ENCODE results near the gene FOXM1. TPM values are rescaled to one million over a fixed set of nuclear protein-coding genes. Genes with fewer than 3 reads are reported as not detected.
A peak's percentile ranks its signal among the peaks of the same experiment; 100 is the strongest.

FOXM1 gene
- total RNA-seq, 2 donors from 2014 or later: 0.52 TPM; not detected in 1

DNA sequence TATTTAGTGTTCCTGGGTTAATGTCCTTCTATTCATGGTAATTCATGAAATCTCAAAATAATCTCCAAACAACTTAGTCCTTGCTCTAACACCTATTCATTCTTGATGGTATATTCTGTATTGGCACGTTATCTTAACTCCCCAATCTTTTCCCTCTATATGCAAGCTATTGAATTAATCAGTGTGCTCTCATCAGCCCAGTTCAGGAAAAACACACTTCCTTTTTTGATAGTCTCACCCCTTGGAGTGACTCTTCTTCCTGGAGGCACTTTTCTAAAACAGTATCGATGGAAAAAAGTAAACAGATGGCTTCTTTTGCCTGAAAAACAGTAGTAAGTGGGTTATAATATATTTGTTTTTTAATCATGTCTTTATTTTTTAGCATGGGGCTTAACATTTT is 42.3 kb upstream of the FOXM1 start:
- H3K9me3 ChIP-seq: no peaks in the 10 kb centered on the region
- peaks cover 0 to 2% of the 10 kb centered on the region in 2 donors for H3K36me3 ChIP-seq (replicated peaks in 1 of 2; ENCODE audit: insufficient read depth in 1 of 2, low read depth in 2 of 2)
- H3K27ac ChIP-seq: no peak overlapping the region
- intact Hi-C loops (cut with DNase I): no loop called here
- 89 to 93% methylated on average over 2 of the region's 2 CpGs for WGBS, 2 donors
- no peaks in the 10 kb centered on the region for H3K4me1 ChIP-seq
- DNase-seq (no peak), ATAC-seq (no peak)
- H3K27me3 ChIP-seq: no peaks in the 10 kb centered on the region
- H3K4me3 ChIP-seq: no peak overlapping the region
- TF ChIP-seq POLR2A (IDR thresholded peaks at IDR 0.05): no peak
- TF ChIP-seq, protein P1, sequence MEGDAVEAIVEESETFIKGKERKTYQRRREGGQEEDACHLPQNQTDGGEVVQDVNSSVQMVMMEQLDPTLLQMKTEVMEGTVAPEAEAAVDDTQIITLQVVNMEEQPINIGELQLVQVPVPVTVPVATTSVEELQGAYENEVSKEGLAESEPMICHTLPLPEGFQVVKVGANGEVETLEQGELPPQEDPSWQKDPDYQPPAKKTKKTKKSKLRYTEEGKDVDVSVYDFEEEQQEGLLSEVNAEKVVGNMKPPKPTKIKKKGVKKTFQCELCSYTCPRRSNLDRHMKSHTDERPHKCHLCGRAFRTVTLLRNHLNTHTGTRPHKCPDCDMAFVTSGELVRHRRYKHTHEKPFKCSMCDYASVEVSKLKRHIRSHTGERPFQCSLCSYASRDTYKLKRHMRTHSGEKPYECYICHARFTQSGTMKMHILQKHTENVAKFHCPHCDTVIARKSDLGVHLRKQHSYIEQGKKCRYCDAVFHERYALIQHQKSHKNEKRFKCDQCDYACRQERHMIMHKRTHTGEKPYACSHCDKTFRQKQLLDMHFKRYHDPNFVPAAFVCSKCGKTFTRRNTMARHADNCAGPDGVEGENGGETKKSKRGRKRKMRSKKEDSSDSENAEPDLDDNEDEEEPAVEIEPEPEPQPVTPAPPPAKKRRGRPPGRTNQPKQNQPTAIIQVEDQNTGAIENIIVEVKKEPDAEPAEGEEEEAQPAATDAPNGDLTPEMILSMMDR (IDR thresholded peaks at IDR 0.05): no peak

DNA sequence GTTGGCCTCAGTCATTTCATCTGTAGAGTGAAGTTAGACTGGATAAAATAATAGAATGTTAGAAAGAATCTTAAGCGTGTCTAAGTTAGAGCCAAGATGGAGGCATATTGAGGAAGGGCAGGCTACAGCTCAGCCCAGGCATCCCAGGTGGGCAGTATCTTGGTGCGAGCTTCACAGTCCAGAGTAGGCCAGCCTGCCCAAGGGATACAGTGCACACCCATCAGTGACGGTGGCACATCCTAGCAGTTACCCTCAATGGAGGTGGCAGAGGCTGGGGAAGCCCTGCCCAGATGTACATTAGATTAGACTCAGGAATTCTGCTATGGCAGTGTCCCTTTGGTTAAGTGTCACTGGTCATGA is 35.2 kb upstream of the FOXM1 start:
- intact Hi-C loops (cut with DNase I): no loop called here
- H3K27me3 ChIP-seq: no peaks in the 10 kb centered on the region
- no peak for TF ChIP-seq POLR2A (IDR thresholded peaks at IDR 0.05)
- TF ChIP-seq, protein P1 (IDR thresholded peaks at IDR 0.05): no peak
- H3K4me1 ChIP-seq: peaks cover 8% of the 10 kb centered on the region
- DNase-seq: no peak
- H3K9me3 ChIP-seq: no peaks in the 10 kb centered on the region
- no peak for ATAC-seq
- no peaks in the 10 kb centered on the region for H3K36me3 ChIP-seq (replicated peaks in 1 of 2; ENCODE audit: insufficient read depth in 1 of 2, low read depth in 2 of 2)
- no peak overlapping the region for H3K4me3 ChIP-seq
- WGBS, 2 donors: 96 to 98% methylated on average over 3 of the region's 3 CpGs
- H3K27ac ChIP-seq: no peak overlapping the region

DNA sequence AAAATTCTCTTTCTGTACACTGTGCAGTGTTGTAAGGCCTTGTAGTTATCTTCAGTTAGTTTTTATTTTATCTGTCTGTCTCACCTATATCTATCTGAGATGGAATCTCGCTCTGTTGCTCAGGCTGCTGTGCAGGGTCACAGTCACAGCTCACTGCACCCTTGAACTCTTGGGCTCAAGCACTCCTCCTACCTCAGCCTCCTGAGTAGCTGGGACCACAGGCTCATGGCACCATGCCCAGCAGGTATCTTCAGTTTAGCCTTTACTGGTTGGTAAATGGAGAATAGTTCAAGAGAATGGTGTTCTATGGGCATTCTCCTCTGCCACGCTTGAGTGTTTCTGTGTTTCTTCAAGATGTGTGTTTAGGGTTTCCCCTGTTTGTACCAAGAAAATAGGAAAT is 27.3 kb upstream of the FOXM1 start:
- TF ChIP-seq POLR2A (IDR thresholded peaks at IDR 0.05): no peak
- TF ChIP-seq, protein P1 (IDR thresholded peaks at IDR 0.05): no peak
- H3K27ac ChIP-seq: no peak overlapping the region

DNA sequence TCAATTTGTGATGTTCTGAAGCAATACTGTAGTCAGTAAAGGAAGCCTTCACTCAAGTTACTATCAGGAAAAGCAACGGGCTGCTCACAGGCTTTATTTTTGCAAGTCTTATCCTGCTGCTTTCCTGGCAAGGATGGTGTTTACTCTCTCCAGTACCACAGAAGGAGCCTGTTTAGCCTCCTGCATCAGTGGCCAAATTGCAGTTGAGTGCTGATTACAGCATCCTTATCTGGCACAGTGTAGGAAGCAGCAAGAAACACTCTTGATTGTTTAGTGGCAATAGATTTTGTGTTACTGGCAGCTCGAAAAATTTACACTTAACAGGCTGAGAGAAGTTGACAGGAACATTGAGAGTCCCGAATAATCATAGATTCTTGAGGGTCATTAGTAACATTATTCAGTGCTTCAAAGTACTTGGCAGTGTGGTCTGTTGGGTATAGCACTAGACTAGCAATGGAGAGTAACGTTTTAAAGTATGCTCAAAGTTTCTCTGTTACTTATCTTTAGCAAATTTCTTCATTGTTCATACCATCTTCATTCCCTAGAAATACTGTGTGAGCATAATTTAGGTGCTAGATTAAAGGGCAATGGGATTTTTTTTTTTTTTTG is 25.4 kb upstream of the FOXM1 start:
- Histone ChIP-seq H3K4me1 (peaks cover 6% of the 10 kb centered on the region), H3K27ac (no peak overlapping the region), H3K36me3 (replicated peaks in 1 of 2; ENCODE audit: insufficient read depth in 1 of 2, low read depth in 2 of 2) (no peaks in the 10 kb centered on the region), H3K9me3 (no peaks in the 10 kb centered on the region), H3K27me3 (no peaks in the 10 kb centered on the region), H3K4me3 (no peak overlapping the region)
- ATAC-seq (peak; percentile 47), DNase-seq (peak in 3 of 4 donors; percentile 18 to 46 (median 22))
- intact Hi-C loops (cut with DNase I): no loop called here
- no peak for TF ChIP-seq POLR2A (IDR thresholded peaks at IDR 0.05)
- TF ChIP-seq, protein P1 (IDR thresholded peaks at IDR 0.05): no peak
- WGBS, 2 donors: 5 to 11% methylated on average over 4 of the region's 4 CpGs

More for the DNA sequence above, 27.3 kb upstream of the FOXM1 start:
- intact Hi-C loops (cut with DNase I): no loop called here
- no peaks in the 10 kb centered on the region for H3K36me3 ChIP-seq (replicated peaks in 1 of 2; ENCODE audit: insufficient read depth in 1 of 2, low read depth in 2 of 2)
- ATAC-seq (no peak), DNase-seq (no peak)
- no peaks in the 10 kb centered on the region for H3K27me3 ChIP-seq
- H3K9me3 ChIP-seq: no peaks in the 10 kb centered on the region
- H3K4me3 ChIP-seq: no peak overlapping the region
- peaks cover 13% of the 10 kb centered on the region for H3K4me1 ChIP-seq
- 94 to 96% methylated on average over 2 of the region's 2 CpGs for WGBS, 2 donors

DNA sequence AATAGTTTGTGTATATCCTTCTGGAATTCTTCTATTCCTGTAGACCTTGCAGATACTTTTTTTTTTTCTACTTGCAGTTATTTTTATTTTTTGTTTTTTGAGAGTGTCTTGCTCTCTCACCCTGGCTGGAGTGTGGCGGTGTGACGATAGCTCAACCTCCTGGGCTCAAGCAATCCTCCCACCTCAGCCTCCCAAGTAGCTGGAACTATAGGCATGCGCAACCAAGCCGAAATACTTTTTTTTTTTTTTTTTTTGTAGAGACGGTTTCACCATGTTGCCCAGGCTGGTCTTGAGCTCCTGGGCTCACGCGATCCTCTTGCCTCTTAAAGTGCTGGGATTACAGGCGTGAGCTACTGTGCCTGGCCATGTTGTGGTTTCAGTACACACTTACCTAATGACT is 23.7 kb upstream of the FOXM1 start:
- ATAC-seq: no peak
- Histone ChIP-seq H3K4me3 (no peak overlapping the region), H3K27me3 (no peaks in the 10 kb centered on the region), H3K27ac (no peak overlapping the region), H3K36me3 (replicated peaks in 1 of 2; ENCODE audit: insufficient read depth in 1 of 2, low read depth in 2 of 2) (no peaks in the 10 kb centered on the region), H3K9me3 (no peaks in the 10 kb centered on the region), H3K4me1 (peaks cover 5% of the 10 kb centered on the region)
- TF ChIP-seq, protein P1 (IDR thresholded peaks at IDR 0.05): no peak
- no peak for TF ChIP-seq POLR2A (IDR thresholded peaks at IDR 0.05)
- intact Hi-C loops (cut with DNase I): no loop called here
- no peak for DNase-seq
- WGBS, 2 donors: 94 to 95% methylated on average over 8 of the region's 8 CpGs
